ENCODE results near the gene SP6. TPM values are rescaled to one million over a fixed set of nuclear protein-coding genes. Genes with fewer than 3 reads are reported as not detected.
A peak's percentile ranks its signal among the peaks of the same experiment; 100 is the strongest.

SP6 gene
- total and polyA plus RNA-seq, 2 of the 8 experiments (the other 6 are each of a cell fraction or from before 2014, with no cell fraction given), result 1.2 to 1.5 TPM

GRCh38 chr17:47851764-47852112, 775 bp upstream of the SP6 start:
- Histone ChIP-seq H4K5ac (ENCODE audit: insufficient read length, low read depth, low read length) (no peak overlapping the region), H2BK5ac (ENCODE audit: low read depth, low read length) (no peak overlapping the region), H3K36me3 (ENCODE audit: control insufficient read depth in 2 of 4, insufficient read depth in 4 of 4, low read length in 3 of 4) (no peaks in the 10 kb centered on the region), H3K9ac (replicated peaks in 1 of 4; ENCODE audit: extremely low read depth in 1 of 4, low read depth in 3 of 4, low read length in 3 of 4) (no peak overlapping the region), H3K79me2 (ENCODE audit: control insufficient read depth in 1 of 2, insufficient read depth in 2 of 2, low read length in 2 of 2) (no peaks in the 10 kb centered on the region), H2BK12ac (ENCODE audit: low read depth, low read length) (no peak overlapping the region), H2BK120ac (replicated peaks; ENCODE audit: low read depth, low read length) (no peak overlapping the region), H3K23ac (ENCODE audit: insufficient read length) (no peak overlapping the region), H2AFZ (ENCODE audit: low read length) (no peak overlapping the region), H3K4me2 (ENCODE audit: insufficient read depth in 1 of 2, low read depth in 2 of 2, low read length in 2 of 2) (peak overlapping the region; percentile 95 to 99), H3K79me1 (ENCODE audit: low read depth, low read length) (no peaks in the 10 kb centered on the region), H4K8ac (ENCODE audit: extremely low read depth, insufficient read depth, low read length) (no peak overlapping the region), H3K56ac (replicated peaks; ENCODE audit: insufficient read length, low read depth, low read length) (no peak overlapping the region), H3K9me3 (ENCODE audit: insufficient read depth in 2 of 2, low read depth in 1 of 2, low read length in 1 of 2) (no peaks in the 10 kb centered on the region), H3K4me3 (ENCODE audit: extremely low read depth in 1 of 4, insufficient read depth in 2 of 4, low read depth in 3 of 4, low read length in 4 of 4) (peak overlapping the region; percentile 39 to 67 (median 63)), H3K27me3 (replicated peaks in 1 of 4; ENCODE audit: control insufficient read depth in 3 of 4, extremely low read depth in 1 of 4, insufficient read depth in 3 of 4, low read length in 3 of 4) (peaks cover 57 to 90% (median 83%) of the 10 kb centered on the region in 4 experiments), H4K91ac (replicated peaks; ENCODE audit: insufficient read length, low read length) (no peak overlapping the region), H3K4me1 (replicated peaks in 1 of 4; ENCODE audit: control insufficient read depth in 3 of 4, insufficient read depth in 4 of 4, low read length in 3 of 4) (peaks cover 4 to 25% (median 15%) of the 10 kb centered on the region in 4 experiments), H4K20me1 (replicated peaks in 1 of 2; ENCODE audit: control insufficient read depth in 1 of 2, insufficient read depth in 2 of 2, low read length in 2 of 2) (peaks cover 3 to 5% of the 10 kb centered on the region in 2 experiments), H3K14ac (ENCODE audit: insufficient read length) (no peak overlapping the region), H2BK15ac (ENCODE audit: low read length) (no peak overlapping the region), H2BK20ac (ENCODE audit: low read length) (no peak overlapping the region), H2AK5ac (ENCODE audit: low read depth, low read length) (no peak overlapping the region), H3K27ac (ENCODE audit: low read depth, low read length) (no peak overlapping the region), H3K18ac (ENCODE audit: extremely low read depth, low read length) (peak overlapping the region; percentile 29; the same call in 1 of the 2 replicates), H3K23me2 (ENCODE audit: low read depth, low read length) (peaks cover 23% of the 10 kb centered on the region), H3K4ac (replicated peaks; ENCODE audit: insufficient read length, low read depth, low read length) (no peak overlapping the region)
- DNase-seq (ENCODE audit: low read depth in 1 of 2, low spot score in 2 of 2) (peak in 1 of 2 experiments; percentile 75), FAIRE-seq (no peak)
- WGBS, 2 experiments (ENCODE audit: extremely low coverage in 1 of 2, insufficient coverage in 1 of 2, insufficient read length in 1 of 2, insufficient replicate concordance in 2 of 2, low coverage in 1 of 2, low lambda C conversion rate in 2 of 2, missing lambda C conversion rate in 1 of 2), result 2% methylated on average over 9 of the region's 11 CpGs; no CpG with 5 or more reads in 1 of the 2 experiments
- ChIA-PET POLR2A (ENCODE audit: partially characterized antibody) (interaction anchor here (1.3 to 12.4 kb wide), 3 partner anchors 17 to 40 kb away, joined by 5 to 134 read pairs (median 5); partner anchors contain the start of gene SP2), CTCF (ENCODE audit: partially characterized antibody) (interaction anchor here (15.3 to 33.0 kb wide), 5 partner anchors 5 to 97 kb away, joined by 246 to 1206 read pairs (median 373); partner anchors contain the start of genes PNPO, PRR15L, SCRN2 and SP2)
- TF ChIP-seq MAFK (IDR thresholded peaks at IDR 0.05; ENCODE audit: low read depth, low read length) (no peak), TAF7 (optimal IDR thresholded peaks at IDR 0.05; ENCODE audit: borderline replicate concordance, low read depth, low read length) (no peak), SIN3A (conservative IDR thresholded peaks at IDR 0.05 in 1 of 2, IDR thresholded peaks at IDR 0.05 in 1 of 2; ENCODE audit: low read depth in 1 of 2, low read length in 2 of 2) (peak in 1 of 2 experiments; percentile 51; a peak in 1 of 4 replicates), NANOG (IDR thresholded peaks at IDR 0.05; ENCODE audit: insufficient read depth, low read depth, low read length, poor library complexity, severe bottlenecking) (peak; percentile 10), TBP (IDR thresholded peaks at IDR 0.05; ENCODE audit: low read depth, low read length) (no peak), CTBP2 (IDR thresholded peaks at IDR 0.05; ENCODE audit: borderline replicate concordance, insufficient read depth, insufficient read length, low read length) (no peak), BACH1 (IDR thresholded peaks at IDR 0.05; ENCODE audit: low read length) (no peak), KDM4A (IDR thresholded peaks at IDR 0.05; ENCODE audit: low read depth, low read length, severe bottlenecking) (peak; percentile 30), SAP30 (IDR thresholded peaks at IDR 0.05; ENCODE audit: insufficient read depth, insufficient replicate concordance, low read length) (peak; percentile 70), FOSL1 (IDR thresholded peaks at IDR 0.05; ENCODE audit: insufficient read depth, low read depth, low read length) (no peak), POU5F1 (IDR thresholded peaks at IDR 0.05; ENCODE audit: low read depth, low read length) (no peak), SRF (IDR thresholded peaks at IDR 0.05; ENCODE audit: low read depth, low read length) (no peak), POLR2AphosphoS5 (IDR thresholded peaks at IDR 0.05; ENCODE audit: low read depth, low read length) (no peak), ASH2L (IDR thresholded peaks at IDR 0.05; ENCODE audit: low read length) (no peak)

Data from H1 (cell line).